Measurements from ENCODE around the gene CHST11.
A peak's percentile ranks its signal among the peaks of the same experiment; 100 is the strongest.

CHST11 gene

GRCh38 chr12:104721936-104722335, 265.2 kb downstream of the CHST11 start:
- H3K27ac ChIP-seq (ENCODE audit: low read depth, low read length) = peak overlapping the region; percentile 54
- no peaks in the 10 kb centered on the region for H3K36me3 ChIP-seq (ENCODE audit: control insufficient read depth, low read length)
- no peaks in the 10 kb centered on the region for H3K27me3 ChIP-seq (ENCODE audit: control insufficient read depth, low read length)
- peak overlapping the region; percentile 74 for H3K4me2 ChIP-seq (ENCODE audit: low read length)
- H3K9me3 ChIP-seq (ENCODE audit: control insufficient read depth, insufficient read depth, low read length) = no peaks in the 10 kb centered on the region
- H4K20me1 ChIP-seq (ENCODE audit: control insufficient read depth, insufficient read depth, low read depth, low read length) = no peaks in the 10 kb centered on the region
- peaks cover 47% of the 10 kb centered on the region for H3K4me1 ChIP-seq (ENCODE audit: control insufficient read depth, low read length)
- H3F3A ChIP-seq (ENCODE audit: control insufficient read depth, insufficient read depth) = no peaks in the 10 kb centered on the region; the same call in 1 of the 2 replicates
- no peaks in the 10 kb centered on the region for H3K9me2 ChIP-seq (replicated peaks; ENCODE audit: control insufficient read depth, low read length)
- TF ChIP-seq, protein P1, sequence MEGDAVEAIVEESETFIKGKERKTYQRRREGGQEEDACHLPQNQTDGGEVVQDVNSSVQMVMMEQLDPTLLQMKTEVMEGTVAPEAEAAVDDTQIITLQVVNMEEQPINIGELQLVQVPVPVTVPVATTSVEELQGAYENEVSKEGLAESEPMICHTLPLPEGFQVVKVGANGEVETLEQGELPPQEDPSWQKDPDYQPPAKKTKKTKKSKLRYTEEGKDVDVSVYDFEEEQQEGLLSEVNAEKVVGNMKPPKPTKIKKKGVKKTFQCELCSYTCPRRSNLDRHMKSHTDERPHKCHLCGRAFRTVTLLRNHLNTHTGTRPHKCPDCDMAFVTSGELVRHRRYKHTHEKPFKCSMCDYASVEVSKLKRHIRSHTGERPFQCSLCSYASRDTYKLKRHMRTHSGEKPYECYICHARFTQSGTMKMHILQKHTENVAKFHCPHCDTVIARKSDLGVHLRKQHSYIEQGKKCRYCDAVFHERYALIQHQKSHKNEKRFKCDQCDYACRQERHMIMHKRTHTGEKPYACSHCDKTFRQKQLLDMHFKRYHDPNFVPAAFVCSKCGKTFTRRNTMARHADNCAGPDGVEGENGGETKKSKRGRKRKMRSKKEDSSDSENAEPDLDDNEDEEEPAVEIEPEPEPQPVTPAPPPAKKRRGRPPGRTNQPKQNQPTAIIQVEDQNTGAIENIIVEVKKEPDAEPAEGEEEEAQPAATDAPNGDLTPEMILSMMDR (IDR thresholded peaks at IDR 0.05; ENCODE audit: low read depth, low read length, poor library complexity, severe bottlenecking) = no peak
- no peak for TF ChIP-seq EZH2phosphoT487 (IDR thresholded peaks at IDR 0.05; ENCODE audit: borderline replicate concordance, low read length)
- no peaks in the 10 kb centered on the region for H3K79me2 ChIP-seq (ENCODE audit: control insufficient read depth, low read length)
- peak overlapping the region; percentile 58; the same call in 1 of the 2 replicates for H3K4me3 ChIP-seq (ENCODE audit: low read length)

- TF ChIP-seq EZH2phosphoT487 (IDR thresholded peaks at IDR 0.05; ENCODE audit: borderline replicate concordance, low read length) = no peak
- TF ChIP-seq, protein P1 (IDR thresholded peaks at IDR 0.05; ENCODE audit: low read depth, low read length, poor library complexity, severe bottlenecking) = no peak
- H3K4me2 ChIP-seq (ENCODE audit: low read length) = peak overlapping the region; percentile 74
- peak overlapping the region; percentile 54 for H3K27ac ChIP-seq (ENCODE audit: low read depth, low read length)
- H3K27me3 ChIP-seq (ENCODE audit: control insufficient read depth, low read length) = no peaks in the 10 kb centered on the region
- H3K9me2 ChIP-seq (replicated peaks; ENCODE audit: control insufficient read depth, low read length) = no peaks in the 10 kb centered on the region
- H3K36me3 ChIP-seq (ENCODE audit: control insufficient read depth, low read length) = no peaks in the 10 kb centered on the region
- H4K20me1 ChIP-seq (ENCODE audit: control insufficient read depth, insufficient read depth, low read depth, low read length) = no peaks in the 10 kb centered on the region
- H3K79me2 ChIP-seq (ENCODE audit: control insufficient read depth, low read length) = no peaks in the 10 kb centered on the region
- peak overlapping the region; percentile 43 for H3K4me3 ChIP-seq (ENCODE audit: low read length)
- peaks cover 47% of the 10 kb centered on the region for H3K4me1 ChIP-seq (ENCODE audit: control insufficient read depth, low read length)
- H3K9me3 ChIP-seq (ENCODE audit: control insufficient read depth, insufficient read depth, low read length) = no peaks in the 10 kb centered on the region
- H3F3A ChIP-seq (ENCODE audit: control insufficient read depth, insufficient read depth) = no peaks in the 10 kb centered on the region; the same call in 1 of the 2 replicates
Measured at GRCh38 chr12:104722601-104723534, 266.1 kb downstream of the CHST11 start.

DNA sequence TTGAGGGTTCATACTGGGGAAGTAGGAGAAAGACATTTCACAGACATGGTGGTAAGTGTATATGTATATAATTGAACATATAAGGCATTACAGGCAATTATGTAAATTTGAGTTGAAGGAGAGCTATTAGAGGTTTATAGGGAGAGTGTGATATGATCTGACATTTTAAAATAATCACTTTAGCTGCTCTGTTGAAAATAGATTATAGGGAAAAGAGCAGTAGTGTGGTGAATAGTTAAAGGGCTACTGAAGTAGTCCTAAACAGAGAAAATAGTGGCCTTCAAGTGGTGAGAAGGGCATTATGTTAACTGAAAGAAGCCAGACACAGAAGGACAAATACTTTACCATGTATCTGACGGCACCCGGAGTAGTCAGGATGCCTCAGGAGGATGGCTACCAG, 267.1 kb downstream of the CHST11 start:
- no peaks in the 10 kb centered on the region for H3K79me2 ChIP-seq (ENCODE audit: control insufficient read depth, low read length)
- H3K4me2 ChIP-seq (ENCODE audit: low read length) = no peak overlapping the region
- H3K36me3 ChIP-seq (ENCODE audit: control insufficient read depth, low read length) = no peaks in the 10 kb centered on the region
- H3K27ac ChIP-seq (ENCODE audit: low read depth, low read length) = no peak overlapping the region
- H3K9me2 ChIP-seq (replicated peaks; ENCODE audit: control insufficient read depth, low read length) = no peaks in the 10 kb centered on the region
- peaks cover 47% of the 10 kb centered on the region for H3K4me1 ChIP-seq (ENCODE audit: control insufficient read depth, low read length)
- H3K27me3 ChIP-seq (ENCODE audit: control insufficient read depth, low read length) = no peaks in the 10 kb centered on the region
- H3K9me3 ChIP-seq (ENCODE audit: control insufficient read depth, insufficient read depth, low read length) = no peaks in the 10 kb centered on the region
- TF ChIP-seq EZH2phosphoT487 (IDR thresholded peaks at IDR 0.05; ENCODE audit: borderline replicate concordance, low read length) = no peak
- TF ChIP-seq, protein P1 (IDR thresholded peaks at IDR 0.05; ENCODE audit: low read depth, low read length, poor library complexity, severe bottlenecking) = no peak
- H4K20me1 ChIP-seq (ENCODE audit: control insufficient read depth, insufficient read depth, low read depth, low read length) = no peaks in the 10 kb centered on the region
- H3F3A ChIP-seq (ENCODE audit: control insufficient read depth, insufficient read depth) = no peaks in the 10 kb centered on the region; the same call in 1 of the 2 replicates
- no peak overlapping the region for H3K4me3 ChIP-seq (ENCODE audit: low read length)

All from DOHH2 (cell line).